Activated T-helper 17 cell treated with anti-CD3 and anti-CD28 coated beads, Interleukin-2, amount 50 U/mL, for 72 hours (primary cell): ENCODE results near the gene HLF. TPM values are rescaled to one million over a fixed set of nuclear protein-coding genes. Genes with fewer than 3 reads are reported as not detected.

Experiments used
- ATAC-seq: fragments of 150-1000 bp; cut with Tn5 transposase; replicated peaks from 2 replicates; pipeline ENCODE4 v1.10.0; 2021; ENCODE audit warnings: mild to moderate bottlenecking, moderate library complexity
- H3K27ac Mint-ChIP-seq: one replicate; pipeline ENCODE4 v1.8.0; 2022; ENCODE audit warnings: mixed read lengths
- H3K27me3 Mint-ChIP-seq: one replicate; pipeline ENCODE4 v1.8.0; 2022; ENCODE audit warnings: mixed read lengths
- H3K36me3 Mint-ChIP-seq: one replicate; pipeline ENCODE4 v1.8.0; 2022; ENCODE audit warnings: low read depth, mild to moderate bottlenecking, mixed read lengths
- H3K4me1 Mint-ChIP-seq: one replicate; pipeline ENCODE4 v1.8.0; 2022; ENCODE audit warnings: mixed read lengths
- H3K4me3 Mint-ChIP-seq: one replicate; pipeline ENCODE4 v1.8.0; 2022; ENCODE audit warnings: mild to moderate bottlenecking, mixed read lengths
- H3K9me3 Mint-ChIP-seq: one replicate; pipeline ENCODE4 v1.8.0; 2022; ENCODE audit warnings: mixed read lengths
- total RNA-seq, 2 donors: library from RNA; stranded (reverse); gene quantifications; one replicate each; pipeline ENCODE4 v1.2.3, GENCODE V29; 2022

The HLF gene
- total RNA-seq, 2 donors from 2014 or later: 21.7 to 46.3 TPM

GRCh38 chr17:55314061-55314783 lies 49.5 kb downstream of the HLF start:
- Mint-ChIP-seq H3K4me3 (peak overlapping the region; percentile 59), H3K27ac (peak overlapping the region; percentile 91), H3K4me1 (peaks cover 20% of the 10 kb centered on the region), H3K27me3 (no peaks in the 10 kb centered on the region), H3K36me3 (peaks cover 47% of the 10 kb centered on the region), H3K9me3 (no peaks in the 10 kb centered on the region)
- ATAC-seq: peak; percentile 54

GRCh38 chr17:55314784-55315491 lies 50.2 kb downstream of the HLF start:
- H3K27ac Mint-ChIP-seq: peak overlapping the region; percentile 91
- ATAC-seq: peak; percentile 92
- H3K4me3 Mint-ChIP-seq: peak overlapping the region; percentile 59
- H3K4me1 Mint-ChIP-seq: peaks cover 20% of the 10 kb centered on the region
- H3K36me3 Mint-ChIP-seq: peaks cover 52% of the 10 kb centered on the region
- no peaks in the 10 kb centered on the region for H3K9me3 Mint-ChIP-seq
- H3K27me3 Mint-ChIP-seq: no peaks in the 10 kb centered on the region

- Mint-ChIP-seq H3K27ac (peak overlapping the region; percentile 91), H3K27me3 (no peaks in the 10 kb centered on the region), H3K4me3 (peak overlapping the region; percentile 59), H3K9me3 (no peaks in the 10 kb centered on the region), H3K36me3 (peaks cover 61% of the 10 kb centered on the region), H3K4me1 (peaks cover 20% of the 10 kb centered on the region)
- ATAC-seq: no peak
These were observed 51.7 kb downstream of the HLF start for GRCh38 chr17:55316499-55316898.

- H3K4me1 Mint-ChIP-seq: peaks cover 20% of the 10 kb centered on the region
- ATAC-seq: no peak
- peak overlapping the region; percentile 26 for H3K4me3 Mint-ChIP-seq
- no peaks in the 10 kb centered on the region for H3K27me3 Mint-ChIP-seq
- peak overlapping the region; percentile 26 for H3K27ac Mint-ChIP-seq
- no peaks in the 10 kb centered on the region for H3K9me3 Mint-ChIP-seq
- H3K36me3 Mint-ChIP-seq: peaks cover 62% of the 10 kb centered on the region
These were observed 52.5 kb downstream of the HLF start for GRCh38 chr17:55317284-55317683.

GRCh38 chr17:55318081-55318480 lies 53.3 kb downstream of the HLF start:
- Mint-ChIP-seq H3K9me3 (no peaks in the 10 kb centered on the region), H3K36me3 (peaks cover 62% of the 10 kb centered on the region), H3K27ac (no peak overlapping the region), H3K4me1 (peaks cover 17% of the 10 kb centered on the region), H3K4me3 (peak overlapping the region; percentile 34), H3K27me3 (no peaks in the 10 kb centered on the region)
- no peak for ATAC-seq

GRCh38 chr17:55318715-55319487 lies 54.1 kb downstream of the HLF start:
- peaks cover 58% of the 10 kb centered on the region for H3K36me3 Mint-ChIP-seq
- H3K9me3 Mint-ChIP-seq: no peaks in the 10 kb centered on the region
- H3K4me3 Mint-ChIP-seq: peak overlapping the region; percentile 34
- H3K4me1 Mint-ChIP-seq: peaks cover 12% of the 10 kb centered on the region
- H3K27ac Mint-ChIP-seq: peak overlapping the region; percentile 43
- ATAC-seq: no peak
- no peaks in the 10 kb centered on the region for H3K27me3 Mint-ChIP-seq

- Mint-ChIP-seq H3K27ac (no peak overlapping the region), H3K4me1 (peaks cover 2% of the 10 kb centered on the region), H3K9me3 (no peaks in the 10 kb centered on the region), H3K36me3 (peaks cover 50% of the 10 kb centered on the region), H3K4me3 (no peak overlapping the region), H3K27me3 (no peaks in the 10 kb centered on the region)
- ATAC-seq: no peak
These were observed 55.3 kb downstream of the HLF start for GRCh38 chr17:55319933-55320593.

GRCh38 chr17:55320594-55321426 lies 56.0 kb downstream of the HLF start:
- Mint-ChIP-seq H3K27me3 (no peaks in the 10 kb centered on the region), H3K4me3 (no peak overlapping the region), H3K4me1 (no peaks in the 10 kb centered on the region), H3K27ac (no peak overlapping the region), H3K36me3 (peaks cover 43% of the 10 kb centered on the region), H3K9me3 (no peaks in the 10 kb centered on the region)
- no peak for ATAC-seq

- ATAC-seq: no peak
- H3K27me3 Mint-ChIP-seq: no peaks in the 10 kb centered on the region
These were observed 56.8 kb downstream of the HLF start for GRCh38 chr17:55321427-55322060.

GRCh38 chr17:55322453-55322985 lies 57.8 kb downstream of the HLF start:
- no peaks in the 10 kb centered on the region for H3K27me3 Mint-ChIP-seq
- H3K4me1 Mint-ChIP-seq: no peaks in the 10 kb centered on the region
- H3K4me3 Mint-ChIP-seq: no peak overlapping the region
- H3K36me3 Mint-ChIP-seq: peaks cover 30% of the 10 kb centered on the region
- no peak overlapping the region for H3K27ac Mint-ChIP-seq
- no peaks in the 10 kb centered on the region for H3K9me3 Mint-ChIP-seq
- ATAC-seq: no peak

More at GRCh38 chr17:55321427-55322060, 56.8 kb downstream of the HLF start:
- Mint-ChIP-seq H3K27ac (no peak overlapping the region), H3K36me3 (peaks cover 36% of the 10 kb centered on the region), H3K4me3 (no peak overlapping the region), H3K4me1 (no peaks in the 10 kb centered on the region), H3K9me3 (no peaks in the 10 kb centered on the region)

GRCh38 chr17:55323518-55324295 lies 58.9 kb downstream of the HLF start:
- H3K9me3 Mint-ChIP-seq: peaks cover 4% of the 10 kb centered on the region
- H3K4me1 Mint-ChIP-seq: no peaks in the 10 kb centered on the region
- ATAC-seq: no peak
- peaks cover 19% of the 10 kb centered on the region for H3K36me3 Mint-ChIP-seq
- no peak overlapping the region for H3K4me3 Mint-ChIP-seq
- H3K27ac Mint-ChIP-seq: no peak overlapping the region
- no peaks in the 10 kb centered on the region for H3K27me3 Mint-ChIP-seq

- Mint-ChIP-seq H3K4me1 (no peaks in the 10 kb centered on the region), H3K9me3 (peaks cover 4% of the 10 kb centered on the region), H3K4me3 (no peak overlapping the region), H3K27me3 (no peaks in the 10 kb centered on the region), H3K36me3 (peaks cover 14% of the 10 kb centered on the region), H3K27ac (no peak overlapping the region)
- ATAC-seq: no peak
These were observed 59.7 kb downstream of the HLF start for GRCh38 chr17:55324296-55324978.
